GM12878 (cell line): ENCODE results near the gene ATOSB. TPM values are rescaled to one million over a fixed set of nuclear protein-coding genes. Genes with fewer than 3 reads are reported as not detected.

Experiments
- IKZF2 ChIP-seq, 2 experiments: fragments of 450-650 bp; IDR thresholded peaks; 2 replicates each; pipeline ENCODE4 v1.6.1; 2017; ENCODE audit warnings: mild to moderate bottlenecking in 2 of 2, moderate library complexity in 2 of 2
- KAT2A ChIP-seq: conservative IDR thresholded peaks from 2 replicates; pipeline ENCODE4 v1.6.1; 2011; ENCODE audit warnings: low read depth, low read length; ENCODE audit not compliant: control insufficient read depth
- NFYB ChIP-seq: IDR thresholded peaks from 2 replicates; pipeline ENCODE4 v1.6.1; 2011; ENCODE audit warnings: low read depth, mild to moderate bottlenecking, low read length, improper control_type of control experiment, moderate library complexity; ENCODE audit not compliant: insufficient read depth
- RUNX3 ChIP-seq: IDR thresholded peaks from 2 replicates; pipeline ENCODE4 v1.6.1; 2012; ENCODE audit warnings: low read length, inconsistent platforms
- SIX5 ChIP-seq: IDR thresholded peaks from 2 replicates; pipeline ENCODE4 v1.6.1; 2011; ENCODE audit warnings: mild to moderate bottlenecking, low read depth, low read length, moderate library complexity; ENCODE audit not compliant: severe bottlenecking
- SUZ12 ChIP-seq: fragments of 200-600 bp; sonication (generic); IDR thresholded peaks from one replicate; pipeline ENCODE4 v1.6.1; 2018; ENCODE audit warnings: antibody characterized with exemption, mild to moderate bottlenecking; ENCODE audit not compliant: unreplicated experiment
- polyA plus RNA-seq, 11 experiments: library from polyadenylated mRNA; depleted of rRNA in 4 of 11; unstranded in 6 of 11; stranded (reverse) in 5 of 11; fragments of >200 nt; fragmentation: Nextera tagmentation in 4 of 11; fragmentation: Illumina TruSeq in 1 of 11; extraction: Ambion mirVana in 4 of 11; extraction: Trizol in 1 of 11; gene quantifications; 1 replicate in 1 of 11; 2 replicates in 10 of 11; pipeline versions ENCODE4 v1.2.1 to v1.2.3, GENCODE V29; 2011 to 2016; ENCODE audit warnings: inconsistent platforms in 2 of 11, missing spikeins in 2 of 11, low read depth in 1 of 11
- total RNA-seq, 4 experiments: library from RNA; depleted of rRNA in 3 of 4; stranded (reverse); fragments of >200 nt in 3 of 4; fragmentation: Illumina TruSeq in 1 of 4; extraction: Trizol in 1 of 4; gene quantifications; 2 replicates each; pipeline versions ENCODE4 v1.2.1 to v1.2.3, GENCODE V29; 2013 to 2021
- TF ChIP-seq, protein P1 (sequence below): fragments of 450-650 bp; IDR thresholded peaks from 2 replicates; pipeline ENCODE4 v1.6.1; 2017; ENCODE audit warnings: mild to moderate bottlenecking, moderate library complexity
- TF ChIP-seq, protein P2 (sequence below): fragments of 450-650 bp; IDR thresholded peaks from 2 replicates; pipeline ENCODE4 v1.6.1; 2014; ENCODE audit warnings: mild to moderate bottlenecking
- TF ChIP-seq, protein P3 (sequence below), 3 experiments: IDR thresholded peaks in 2 of 3; conservative IDR thresholded peaks in 1 of 3; 2 replicates each; pipeline ENCODE4 v1.5.1; 2011; ENCODE audit warnings: low read depth in 3 of 3, low read length in 3 of 3, mild to moderate bottlenecking in 3 of 3, control low read depth in 2 of 3, moderate library complexity in 2 of 3, inconsistent platforms in 1 of 3, mixed read lengths in 1 of 3; ENCODE audit not compliant: control insufficient read depth in 2 of 3, insufficient read depth in 1 of 3; ENCODE audit errors: extremely low read depth in 1 of 3

ATOSB gene
- total and polyA plus RNA-seq, 10 of the 15 experiments (the other 5 are each of a cell fraction or from before 2014, with no cell fraction given), result 0.60 to 5.4 (median 2.5) TPM

DNA sequence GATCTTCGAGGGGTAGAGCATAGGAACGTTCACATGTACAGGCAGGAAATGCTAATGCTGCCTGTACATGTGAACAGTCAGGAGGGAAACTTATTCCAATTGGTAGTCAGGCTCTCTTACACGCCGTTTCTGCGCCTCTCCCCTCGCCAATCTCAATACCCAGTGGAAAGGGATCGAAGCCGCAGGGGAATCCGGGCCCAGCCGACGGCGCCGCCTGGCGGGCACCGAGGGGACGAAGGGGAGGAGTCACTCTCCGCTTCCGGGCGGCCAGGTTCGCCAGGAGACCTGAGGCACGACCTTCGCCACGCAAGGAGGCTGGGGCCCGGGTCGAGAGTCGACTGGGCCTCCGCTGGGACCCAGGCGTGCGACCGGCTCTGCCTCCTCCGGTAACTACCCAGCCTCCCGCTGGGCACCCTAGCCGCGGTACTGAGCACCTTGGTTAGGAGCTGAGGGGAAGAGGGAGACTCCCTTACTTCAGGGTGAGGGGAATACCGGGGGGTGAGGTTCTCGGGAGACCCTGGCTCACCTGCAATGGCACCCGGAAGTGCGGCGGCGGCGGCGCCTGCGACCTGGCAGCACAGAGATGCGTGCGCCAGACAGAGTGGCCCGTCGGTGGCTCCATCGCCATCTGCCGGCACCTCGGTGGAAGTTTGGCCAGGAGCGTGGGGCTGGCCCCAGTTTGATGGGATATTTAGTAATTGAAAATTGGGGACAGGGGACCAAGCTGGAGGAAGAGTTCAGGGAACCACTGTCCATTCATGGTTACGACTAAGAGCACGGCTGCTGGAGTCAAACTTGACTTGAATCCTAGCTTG lies 19.4 kb downstream of the ATOSB start, which contains the start of gene PIGO (continued):
- TF ChIP-seq, protein P1, sequence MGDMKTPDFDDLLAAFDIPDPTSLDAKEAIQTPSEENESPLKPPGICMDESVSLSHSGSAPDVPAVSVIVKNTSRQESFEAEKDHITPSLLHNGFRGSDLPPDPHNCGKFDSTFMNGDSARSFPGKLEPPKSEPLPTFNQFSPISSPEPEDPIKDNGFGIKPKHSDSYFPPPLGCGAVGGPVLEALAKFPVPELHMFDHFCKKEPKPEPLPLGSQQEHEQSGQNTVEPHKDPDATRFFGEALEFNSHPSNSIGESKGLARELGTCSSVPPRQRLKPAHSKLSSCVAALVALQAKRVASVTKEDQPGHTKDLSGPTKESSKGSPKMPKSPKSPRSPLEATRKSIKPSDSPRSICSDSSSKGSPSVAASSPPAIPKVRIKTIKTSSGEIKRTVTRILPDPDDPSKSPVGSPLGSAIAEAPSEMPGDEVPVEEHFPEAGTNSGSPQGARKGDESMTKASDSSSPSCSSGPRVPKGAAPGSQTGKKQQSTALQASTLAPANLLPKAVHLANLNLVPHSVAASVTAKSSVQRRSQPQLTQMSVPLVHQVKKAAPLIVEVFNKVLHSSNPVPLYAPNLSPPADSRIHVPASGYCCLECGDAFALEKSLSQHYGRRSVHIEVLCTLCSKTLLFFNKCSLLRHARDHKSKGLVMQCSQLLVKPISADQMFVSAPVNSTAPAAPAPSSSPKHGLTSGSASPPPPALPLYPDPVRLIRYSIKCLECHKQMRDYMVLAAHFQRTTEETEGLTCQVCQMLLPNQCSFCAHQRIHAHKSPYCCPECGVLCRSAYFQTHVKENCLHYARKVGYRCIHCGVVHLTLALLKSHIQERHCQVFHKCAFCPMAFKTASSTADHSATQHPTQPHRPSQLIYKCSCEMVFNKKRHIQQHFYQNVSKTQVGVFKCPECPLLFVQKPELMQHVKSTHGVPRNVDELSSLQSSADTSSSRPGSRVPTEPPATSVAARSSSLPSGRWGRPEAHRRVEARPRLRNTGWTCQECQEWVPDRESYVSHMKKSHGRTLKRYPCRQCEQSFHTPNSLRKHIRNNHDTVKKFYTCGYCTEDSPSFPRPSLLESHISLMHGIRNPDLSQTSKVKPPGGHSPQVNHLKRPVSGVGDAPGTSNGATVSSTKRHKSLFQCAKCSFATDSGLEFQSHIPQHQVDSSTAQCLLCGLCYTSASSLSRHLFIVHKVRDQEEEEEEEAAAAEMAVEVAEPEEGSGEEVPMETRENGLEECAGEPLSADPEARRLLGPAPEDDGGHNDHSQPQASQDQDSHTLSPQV, result peak; percentile 52; the same call in 1 of the 2 replicates
- no peak for TF ChIP-seq SUZ12
- peak; percentile 62 for TF ChIP-seq RUNX3
- 0 out of 2 replicates have a peak, but pooled peaks have one; percentile 13 for TF ChIP-seq NFYB
- TF ChIP-seq, protein P2, sequence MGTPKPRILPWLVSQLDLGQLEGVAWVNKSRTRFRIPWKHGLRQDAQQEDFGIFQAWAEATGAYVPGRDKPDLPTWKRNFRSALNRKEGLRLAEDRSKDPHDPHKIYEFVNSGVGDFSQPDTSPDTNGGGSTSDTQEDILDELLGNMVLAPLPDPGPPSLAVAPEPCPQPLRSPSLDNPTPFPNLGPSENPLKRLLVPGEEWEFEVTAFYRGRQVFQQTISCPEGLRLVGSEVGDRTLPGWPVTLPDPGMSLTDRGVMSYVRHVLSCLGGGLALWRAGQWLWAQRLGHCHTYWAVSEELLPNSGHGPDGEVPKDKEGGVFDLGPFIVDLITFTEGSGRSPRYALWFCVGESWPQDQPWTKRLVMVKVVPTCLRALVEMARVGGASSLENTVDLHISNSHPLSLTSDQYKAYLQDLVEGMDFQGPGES, result no peak
- TF ChIP-seq, protein P3, sequence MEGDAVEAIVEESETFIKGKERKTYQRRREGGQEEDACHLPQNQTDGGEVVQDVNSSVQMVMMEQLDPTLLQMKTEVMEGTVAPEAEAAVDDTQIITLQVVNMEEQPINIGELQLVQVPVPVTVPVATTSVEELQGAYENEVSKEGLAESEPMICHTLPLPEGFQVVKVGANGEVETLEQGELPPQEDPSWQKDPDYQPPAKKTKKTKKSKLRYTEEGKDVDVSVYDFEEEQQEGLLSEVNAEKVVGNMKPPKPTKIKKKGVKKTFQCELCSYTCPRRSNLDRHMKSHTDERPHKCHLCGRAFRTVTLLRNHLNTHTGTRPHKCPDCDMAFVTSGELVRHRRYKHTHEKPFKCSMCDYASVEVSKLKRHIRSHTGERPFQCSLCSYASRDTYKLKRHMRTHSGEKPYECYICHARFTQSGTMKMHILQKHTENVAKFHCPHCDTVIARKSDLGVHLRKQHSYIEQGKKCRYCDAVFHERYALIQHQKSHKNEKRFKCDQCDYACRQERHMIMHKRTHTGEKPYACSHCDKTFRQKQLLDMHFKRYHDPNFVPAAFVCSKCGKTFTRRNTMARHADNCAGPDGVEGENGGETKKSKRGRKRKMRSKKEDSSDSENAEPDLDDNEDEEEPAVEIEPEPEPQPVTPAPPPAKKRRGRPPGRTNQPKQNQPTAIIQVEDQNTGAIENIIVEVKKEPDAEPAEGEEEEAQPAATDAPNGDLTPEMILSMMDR (IDR thresholded peaks at IDR 0.05 in 2 of 3, conservative IDR thresholded peaks at IDR 0.05 in 1 of 3; ENCODE audit: control insufficient read depth in 2 of 3, extremely low read depth in 1 of 3, insufficient read depth in 1 of 3, low read depth in 3 of 3, low read length in 3 of 3), result peak; percentile 87 to 98 (median 96)
- no peak for TF ChIP-seq SIX5
- TF ChIP-seq KAT2A, result no peak
- peak; percentile 36 to 63; a peak in 3 of 4 replicates for TF ChIP-seq IKZF2 (IDR thresholded peaks at IDR 0.05)
